C1 segment of cervical spinal cord (tissue), 14 donors: ENCODE measurements around the gene CIZ1.
"Not testable (repeated sequence)": the region's sequence is repeated elsewhere in the genome, so short reads cannot be mapped to it uniquely, and the experiment has no call there.

ENCODE experiments used
- DNase-seq, 14 donors: peaks; one replicate each; lab custom pipeline; 2025; lab: John Stamatoyannopoulos, UW

The CIZ1 gene

DNA sequence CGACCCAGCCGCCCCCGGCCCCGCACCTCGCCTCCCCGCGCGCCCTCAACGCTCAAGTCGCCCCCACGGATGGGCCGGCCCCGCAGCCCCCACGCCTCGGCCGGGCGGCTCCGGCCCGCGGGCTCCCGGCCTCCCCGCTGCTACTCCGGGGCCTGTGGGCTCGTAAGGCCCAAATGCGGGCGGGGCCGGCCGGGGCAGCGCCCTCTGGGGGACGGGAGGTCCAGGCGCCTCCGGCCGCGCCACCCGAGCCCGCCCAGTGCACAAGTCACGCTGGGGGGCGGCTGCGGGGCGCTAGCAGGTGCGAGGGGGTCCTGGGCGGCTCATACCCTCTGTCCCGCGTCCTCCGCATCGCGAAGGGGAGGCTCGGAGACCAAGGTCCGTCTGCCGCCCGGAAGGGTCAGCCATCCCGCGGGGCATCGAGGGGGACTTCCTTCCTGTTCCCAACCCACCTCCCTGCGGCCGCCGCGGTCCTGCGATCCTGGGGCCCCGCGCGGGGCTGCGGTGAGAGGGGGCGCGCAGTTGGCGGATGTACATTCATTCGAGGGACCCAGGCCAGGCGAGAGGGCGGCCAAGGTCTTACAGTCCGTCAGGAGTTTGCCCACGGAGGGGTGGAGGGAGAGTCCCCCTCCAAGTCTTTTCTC is at the start of gene CIZ1:
CIZ1 (minus strand) TSS at position 167 of the 641 bp plus-strand sequence. CDS start 715 bp downstream, outside the sequence.
- peak in 13 of 14 donors; percentile 21 to 84 (median 62) for DNase-seq

DNA sequence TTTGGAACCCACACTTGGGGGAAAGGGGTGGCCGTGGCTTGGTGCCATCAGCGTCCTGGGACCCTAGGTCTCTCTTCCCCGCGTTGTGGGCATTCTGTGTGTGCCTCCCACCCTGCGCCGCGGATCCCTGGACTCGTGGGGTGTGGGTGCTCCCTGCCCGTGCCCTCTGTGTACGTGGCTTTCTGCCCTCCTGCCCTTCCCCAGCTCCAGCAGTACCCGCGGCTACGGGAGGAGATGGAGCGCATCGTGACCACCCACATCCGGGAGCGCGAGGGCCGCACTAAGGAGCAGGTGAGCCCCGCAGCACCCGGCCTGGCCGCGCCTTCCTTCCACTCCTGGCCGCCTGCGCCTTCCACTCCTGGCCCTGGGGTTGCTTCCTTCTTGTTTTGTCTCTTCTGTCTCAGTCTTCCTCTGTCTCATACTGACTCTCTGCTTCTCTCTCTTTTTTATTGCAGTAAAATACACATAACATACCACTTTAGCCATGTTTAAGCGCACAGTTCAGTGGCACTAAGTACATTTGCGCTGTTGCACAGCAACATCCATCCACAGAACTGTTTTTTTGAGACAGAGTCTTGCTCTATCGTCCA is 42.5 kb upstream of the CIZ1 start:
- DNase-seq: no peak

DNA sequence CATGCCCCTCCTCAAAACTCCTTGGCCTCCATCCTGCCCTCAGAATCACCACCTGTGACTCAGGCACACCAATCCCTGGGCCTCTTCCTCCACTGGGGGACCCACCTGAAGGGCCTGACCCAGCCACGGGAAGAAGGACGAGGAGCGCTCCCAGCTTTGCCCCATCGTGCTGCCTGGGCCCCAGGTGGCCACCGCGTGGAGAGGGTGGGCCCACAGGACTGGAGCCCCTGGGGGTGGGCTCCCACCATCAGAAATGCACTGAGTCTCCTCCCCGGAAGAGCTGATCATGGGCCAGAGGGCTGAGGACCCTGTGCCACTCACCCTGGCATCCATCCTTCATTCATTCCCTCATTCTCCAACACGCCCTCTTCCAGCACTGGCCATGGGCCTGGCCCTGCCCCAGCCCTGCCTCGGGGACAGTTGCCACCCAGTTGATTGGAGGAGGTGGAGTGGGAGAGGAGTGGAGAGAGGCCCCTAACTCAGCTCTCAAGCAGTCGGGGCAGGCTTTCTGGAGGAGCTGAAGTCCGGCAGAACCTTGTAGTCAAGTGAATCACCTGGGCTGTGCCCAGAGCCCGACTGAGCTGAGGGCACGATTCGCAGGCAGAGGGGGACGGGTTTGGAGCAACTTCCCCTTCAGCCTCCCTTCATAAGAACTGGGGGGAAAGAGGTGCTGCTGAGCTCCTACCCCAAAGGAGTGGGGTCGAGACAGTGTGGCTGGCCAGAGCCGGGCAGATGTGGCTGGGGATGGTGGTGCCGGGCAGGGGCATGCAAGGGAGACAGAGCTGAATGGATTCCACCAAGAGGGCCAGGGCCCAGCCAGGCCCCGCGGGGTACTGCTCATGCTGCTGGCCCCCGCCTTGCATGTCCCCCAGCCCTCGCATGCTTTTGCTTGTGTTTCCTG is 41.4 kb upstream of the CIZ1 start:
- DNase-seq: no peak

DNA sequence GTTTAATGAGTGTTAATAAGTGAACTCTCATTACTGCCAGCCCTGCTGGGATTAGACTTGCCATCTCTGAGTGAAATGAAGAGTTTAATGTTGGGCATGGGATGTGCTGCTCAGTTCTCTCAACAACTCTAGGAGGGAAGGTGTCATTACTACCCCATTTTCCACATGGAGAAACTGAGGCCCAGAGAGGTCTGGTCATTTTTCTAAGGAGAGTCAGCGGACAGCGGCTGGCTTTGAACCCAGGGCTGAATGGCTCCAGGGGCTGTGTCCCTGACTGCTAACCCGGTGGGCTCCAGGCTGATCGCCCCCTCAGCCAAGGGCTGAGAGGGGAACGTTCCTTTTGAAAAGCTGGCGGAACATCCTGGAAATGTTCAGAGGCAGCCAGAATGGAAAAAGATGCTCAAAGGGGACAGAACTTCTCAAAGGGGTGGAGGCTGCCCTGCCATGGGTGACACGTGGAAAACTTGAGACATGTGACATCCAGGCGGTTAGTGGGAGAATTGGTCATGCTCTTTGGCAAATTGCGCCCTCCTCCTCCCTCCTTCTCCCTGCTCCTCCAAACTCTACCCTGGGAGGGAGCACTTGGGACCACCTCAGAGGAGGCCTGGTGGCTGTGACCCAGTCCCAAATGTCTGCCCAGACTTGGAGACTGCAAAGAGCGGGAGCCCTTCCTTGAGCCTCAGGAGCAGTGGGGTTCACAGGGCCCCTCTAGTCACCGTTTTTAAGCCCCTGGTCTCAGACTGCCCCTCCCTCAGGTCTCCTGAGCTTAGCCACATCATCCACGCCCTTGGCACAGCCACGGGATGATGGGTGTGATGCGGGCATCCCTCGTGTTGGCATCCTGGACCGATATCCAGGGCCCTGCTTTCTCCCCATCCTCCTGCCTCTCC is 40.5 kb upstream of the CIZ1 start:
- DNase-seq: no peak

- DNase-seq: not testable (repeated sequence)
Measured at GRCh38 chr9:128230897-128231296, 39.5 kb upstream of the CIZ1 start.

DNA sequence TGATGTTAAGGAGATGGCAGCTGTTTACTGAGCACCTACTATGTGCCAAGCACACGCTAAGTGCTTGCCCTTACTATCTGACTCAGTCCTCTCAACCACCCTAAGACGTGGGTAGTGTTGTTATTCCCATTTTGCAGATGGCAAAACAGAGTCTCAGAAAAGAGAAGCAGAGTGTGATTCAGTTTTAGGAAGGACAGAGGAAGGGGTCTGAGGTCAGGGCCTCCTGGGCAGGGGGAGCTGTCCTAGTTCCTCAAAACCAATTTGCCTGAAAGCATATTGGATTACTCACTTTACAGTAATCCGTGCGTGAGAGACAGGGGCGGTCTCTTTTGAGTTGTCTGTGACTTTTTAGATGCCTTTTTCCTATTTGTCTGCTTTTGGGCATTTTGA is 35.0 kb upstream of the CIZ1 start:
- no peak for DNase-seq

DNA sequence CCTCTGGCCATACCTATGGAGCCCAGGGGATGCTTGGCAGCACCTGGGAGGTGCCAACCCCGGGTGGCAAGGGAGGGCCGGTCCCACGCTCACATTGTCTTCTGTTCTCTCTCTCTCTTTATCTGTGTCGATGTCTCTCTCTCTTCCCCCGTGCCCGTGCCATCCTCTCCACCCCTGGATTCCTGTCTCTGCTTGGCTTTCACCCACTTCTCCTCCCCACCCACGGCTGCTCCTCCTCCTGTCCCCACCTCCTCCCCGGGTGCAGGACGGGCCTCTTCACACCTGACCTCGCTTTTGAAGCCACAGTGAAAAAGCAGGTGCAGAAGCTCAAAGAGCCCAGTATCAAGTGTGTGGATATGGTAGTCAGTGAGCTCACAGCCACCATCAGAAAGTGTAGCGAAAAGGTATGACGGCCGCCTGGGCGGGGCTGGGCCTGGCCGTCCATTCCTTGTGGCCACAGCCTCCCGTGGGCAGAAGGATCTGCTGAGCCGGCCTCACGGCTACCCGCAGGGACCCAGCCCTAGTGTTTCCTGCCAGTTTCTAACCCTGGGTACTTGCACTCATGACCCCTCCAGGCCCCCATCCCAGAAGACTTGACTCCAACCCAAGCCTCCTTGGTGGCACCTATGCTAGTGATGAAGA is 34.5 kb upstream of the CIZ1 start:
- DNase-seq: no peak

- no peak for DNase-seq
Measured at GRCh38 chr9:128224877-128225276, 33.5 kb upstream of the CIZ1 start.

GRCh38 chr9:128222880-128223670 is 31.7 kb upstream of the CIZ1 start:
- DNase-seq: peak in 1 of 14 donors; percentile 59

- DNase-seq: no peak
Measured at GRCh38 chr9:128222026-128222425, 30.7 kb upstream of the CIZ1 start.

- no peak for DNase-seq
Measured at GRCh38 chr9:128219831-128220230, 28.5 kb upstream of the CIZ1 start.

DNA sequence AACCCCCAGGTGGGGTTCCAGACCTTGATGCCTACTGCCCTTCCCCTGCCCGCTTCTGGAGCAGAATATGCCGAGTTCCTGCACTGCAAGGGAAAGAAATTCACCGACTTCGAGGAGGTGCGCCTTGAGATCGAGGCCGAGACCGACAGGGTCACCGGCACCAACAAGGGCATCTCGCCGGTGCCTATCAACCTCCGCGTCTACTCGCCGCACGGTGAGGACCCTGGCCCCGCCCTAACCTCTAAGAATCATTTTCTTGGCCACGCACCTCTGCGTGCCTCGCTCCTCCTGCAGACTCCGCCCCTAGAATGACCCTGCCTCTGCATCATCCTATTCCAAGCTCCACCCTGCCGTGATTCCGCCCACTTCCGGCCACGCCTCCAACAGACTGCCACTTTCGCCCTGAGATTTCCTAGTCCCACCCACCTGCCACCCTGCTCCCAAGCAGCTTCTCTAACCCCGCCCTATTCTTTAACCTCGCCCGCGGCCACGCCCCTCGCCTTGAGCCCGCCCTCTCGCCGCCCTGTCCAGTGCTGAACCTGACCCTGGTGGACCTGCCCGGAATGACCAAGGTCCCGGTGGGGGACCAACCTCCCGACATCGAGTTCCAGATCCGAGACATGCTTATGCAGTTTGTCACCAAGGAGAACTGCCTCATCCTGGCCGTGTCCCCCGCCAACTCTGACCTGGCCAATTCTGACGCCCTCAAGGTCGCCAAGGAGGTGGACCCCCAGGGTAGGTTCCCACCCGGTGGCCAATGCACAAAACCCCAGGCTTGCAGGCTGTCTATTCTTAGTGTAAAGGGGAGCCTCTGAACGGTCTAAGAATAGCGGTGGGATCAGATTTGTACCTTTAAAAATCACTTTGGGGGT is 27.4 kb upstream of the CIZ1 start:
- DNase-seq: peak in 13 of 14 donors; percentile 28 to 86 (median 64)

DNA sequence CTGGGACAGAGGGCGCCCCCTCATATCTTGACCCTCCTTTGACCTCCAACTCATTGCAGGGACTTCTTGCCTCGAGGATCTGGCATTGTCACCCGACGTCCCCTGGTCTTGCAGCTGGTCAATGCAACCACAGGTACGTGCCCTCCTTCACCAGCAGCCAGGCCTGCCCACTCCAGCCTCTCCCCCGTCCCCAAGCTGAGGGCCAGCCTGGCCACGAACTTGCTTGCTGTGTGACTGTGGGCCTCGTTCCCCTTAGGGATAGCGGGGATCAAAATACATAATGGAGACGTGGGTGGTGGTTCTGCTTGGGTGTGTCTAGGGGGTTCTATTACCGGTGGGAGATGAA is 26.8 kb upstream of the CIZ1 start:
- DNase-seq: no peak

DNA sequence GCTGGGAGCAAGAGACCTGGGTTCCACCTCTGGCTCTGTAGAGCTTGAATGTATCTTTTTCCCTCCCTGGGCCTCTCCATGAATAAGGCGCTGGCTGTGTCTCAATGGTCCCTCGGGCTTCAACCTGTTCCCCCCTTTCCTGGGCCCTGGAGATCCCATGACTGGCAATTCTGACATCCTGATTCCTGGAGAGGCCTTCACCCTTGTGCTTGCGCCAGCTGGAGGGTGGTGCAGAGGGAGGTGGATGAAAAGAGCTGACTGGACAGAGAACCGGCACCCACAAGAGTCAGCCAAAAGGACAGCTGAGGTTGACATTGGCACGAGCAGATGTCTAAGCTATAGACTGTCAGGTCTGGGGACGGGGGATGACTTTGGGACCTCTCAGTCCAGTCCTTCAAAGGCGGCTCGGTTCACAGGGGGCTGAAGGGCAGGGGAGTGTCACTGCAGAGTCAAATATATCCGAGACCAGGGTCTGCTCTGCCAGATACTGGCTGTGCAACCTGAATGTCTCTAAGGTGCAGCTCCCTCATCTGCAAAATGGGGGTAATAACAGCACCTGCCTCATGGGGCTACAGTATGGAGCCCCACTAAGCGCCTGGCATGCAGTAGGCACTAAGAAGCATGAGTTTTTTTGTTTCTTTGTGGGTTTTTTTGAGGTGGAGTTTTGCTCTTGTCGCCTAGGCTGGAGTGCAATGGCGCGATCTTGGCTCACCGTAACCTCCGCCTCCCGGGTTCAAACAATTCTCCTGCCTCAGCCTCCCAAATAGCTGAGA is 25.6 kb upstream of the CIZ1 start:
- no peak for DNase-seq

- no peak for DNase-seq
Measured at GRCh38 chr9:128215491-128216409, 24.4 kb upstream of the CIZ1 start.

GRCh38 chr9:128214571-128215490 is 23.5 kb upstream of the CIZ1 start:
- DNase-seq: peak in 1 of 14 donors; percentile 90
